Right lobe of liver (tissue), 4 donors: ENCODE results near the gene EME2.

Experiments
- CTCF ChIP-seq, 4 donors: fragments of 200-600 bp in 3 of 4; fragments of 450-650 bp in 1 of 4; IDR thresholded peaks; one replicate each; pipeline versions ENCODE4 v1.5.1 to v1.8.0; 2016 to 2022; ENCODE audit warnings: antibody characterized with exemption in 4 of 4, mild to moderate bottlenecking in 2 of 4
- POLR2A ChIP-seq: fragments of 450-650 bp; IDR thresholded peaks from one replicate; pipeline ENCODE4 v1.6.1; 2017; ENCODE audit warnings: antibody characterized with exemption, mild to moderate bottlenecking
- donor health status: DM: no; HTN: no; CAD: no.
- donor health status: DM: no; HTN: no; CAD: no.
- donor health status: DM: no; HTN: yes; CAD: no.

GRCh38 chr16:1807626-1808025 is 35.0 kb downstream of the EME2 start:
- no peak for TF ChIP-seq CTCF (IDR thresholded peaks at IDR 0.05)
- TF ChIP-seq POLR2A = no peak
